PC-9 (cell line): ENCODE measurements around the gene BCKDHB. TPM values are rescaled to one million over a fixed set of nuclear protein-coding genes. Genes with fewer than 3 reads are reported as not detected.

Source experiments
- BruUV-seq: library from RNA; stranded (reverse); fragments of 400-500 nt; replicated peaks from 2 replicates; lab custom pipeline; 2021; lab: Mats Ljungman, UMichigan
- CTCF ChIA-PET: fragments of 300-600 bp; sonication (Branson Sonifier 250); formaldehyde crosslinking; loops from one replicate; lab custom pipeline; 2022; ENCODE audit warnings: antibody characterized with exemption; lab: Charles Lee
- POLR2A ChIA-PET: fragments of 300-600 bp; sonication (Branson Sonifier 250); formaldehyde crosslinking; loops from one replicate; lab custom pipeline; 2022; ENCODE audit warnings: antibody characterized with exemption; ENCODE audit not compliant: unreplicated experiment; lab: Charles Lee
- DNase-seq, 2 experiments: peaks; one replicate each; pipeline versions ENCODE4 v3.0.0 to v3.0.0-alpha.2; 2015 to 2022; ENCODE audit warnings: mixed read lengths in 1 of 2
- H2AFZ ChIP-seq: fragments of 200-600 bp; sonication (generic); 2 replicates; pipeline ENCODE4 v1.8.1; 2017; ENCODE audit warnings: antibody characterized with exemption
- H3F3A ChIP-seq: fragments of 200-600 bp; sonication (generic); 2 replicates; pipeline ENCODE4 v1.8.1; 2017; ENCODE audit warnings: antibody characterized with exemption, mild to moderate bottlenecking, low read depth; ENCODE audit not compliant: insufficient read depth
- H3K27ac ChIP-seq: fragments of 200-600 bp; sonication (generic); 2 replicates; pipeline ENCODE4 v1.6.1; 2016; ENCODE audit warnings: mixed run types
- H3K27me3 ChIP-seq: fragments of 200-600 bp; sonication (generic); 2 replicates; pipeline ENCODE4 v1.6.1; 2016; ENCODE audit warnings: low read depth, mixed run types; ENCODE audit not compliant: insufficient read depth
- H3K36me3 ChIP-seq: fragments of 200-600 bp; sonication (generic); 2 replicates; pipeline ENCODE4 v1.6.1; 2016; ENCODE audit warnings: low read depth, mixed run types
- H3K4me1 ChIP-seq: fragments of 200-600 bp; sonication (generic); replicated peaks from 2 replicates; pipeline ENCODE4 v1.6.1; 2016; ENCODE audit warnings: mixed run types; ENCODE audit not compliant: insufficient read depth
- H3K4me2 ChIP-seq: fragments of 200-600 bp; sonication (generic); 2 replicates; pipeline ENCODE4 v1.6.1; 2017; ENCODE audit warnings: mixed run types
- H3K4me3 ChIP-seq: fragments of 200-600 bp; sonication (generic); 2 replicates; pipeline ENCODE4 v1.6.1; 2016; ENCODE audit warnings: mixed run types
- H3K79me2 ChIP-seq: fragments of 200-600 bp; sonication (generic); 2 replicates; pipeline ENCODE4 v1.6.1; 2017; ENCODE audit warnings: low read depth, mixed run types
- H3K9me2 ChIP-seq: fragments of 200-600 bp; sonication (generic); 2 replicates; pipeline ENCODE4 v1.8.1; 2017; ENCODE audit warnings: mild to moderate bottlenecking; ENCODE audit not compliant: insufficient read depth
- H3K9me3 ChIP-seq: fragments of 200-600 bp; sonication (generic); 2 replicates; pipeline ENCODE4 v1.8.1; 2016; ENCODE audit warnings: low read depth; ENCODE audit not compliant: insufficient read depth
- H4K20me1 ChIP-seq: fragments of 200-600 bp; sonication (generic); 2 replicates; pipeline ENCODE4 v1.8.1; 2017; ENCODE audit not compliant: insufficient read depth
- EZH2 ChIP-seq: fragments of 200-600 bp; sonication (generic); IDR thresholded peaks from 2 replicates; pipeline ENCODE4 v1.8.0; 2017; ENCODE audit warnings: antibody characterized with exemption, low read depth
- intact Hi-C: fragments of 100-400 bp; cut with micrococcal nuclease; formaldehyde crosslinking; loops from one replicate; pipeline ENCODE4 v1.10.0; 2022; ENCODE audit not compliant: unreplicated experiment
- total RNA-seq: library from RNA; stranded (reverse); gene quantifications from 2 replicates; pipeline ENCODE4 v1.2.3, GENCODE V29; 2021
- TF ChIP-seq, protein P1 (sequence below): fragments of 200-600 bp; sonication (generic); conservative IDR thresholded peaks from 2 replicates; pipeline ENCODE4 v1.6.1; 2017; ENCODE audit warnings: mixed run types, antibody characterized with exemption, mild to moderate bottlenecking, moderate library complexity

The BCKDHB gene
- total RNA-seq, 1 experiment from 2014 or later = 29.7 TPM

DNA sequence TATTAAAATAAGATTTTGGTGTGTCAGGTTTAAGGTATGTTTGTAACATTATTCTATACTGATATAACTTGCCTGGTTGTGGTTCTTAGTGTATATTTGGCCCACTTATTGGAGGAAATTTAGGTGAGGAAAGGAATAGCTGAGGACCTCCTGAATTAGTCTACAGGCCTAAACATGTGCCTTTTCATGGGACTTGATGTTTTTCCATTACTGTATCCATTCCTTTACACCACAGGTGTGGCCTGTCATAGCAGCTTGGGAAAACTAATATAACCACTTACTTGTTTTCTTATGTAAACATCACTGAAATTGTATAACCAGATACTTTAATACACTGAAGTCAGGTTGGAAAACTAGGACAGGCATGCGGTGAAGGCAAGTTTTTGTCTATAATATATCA lies 27.6 kb downstream of the BCKDHB start:
- Histone ChIP-seq H3K9me3 (no peaks in the 10 kb centered on the region), H2AFZ (no peak overlapping the region), H3K4me3 (no peak overlapping the region), H3K36me3 (no peaks in the 10 kb centered on the region), H3K4me1 (no peaks in the 10 kb centered on the region), H3K27me3 (no peaks in the 10 kb centered on the region), H3K4me2 (no peak overlapping the region), H3K79me2 (no peaks in the 10 kb centered on the region), H4K20me1 (no peaks in the 10 kb centered on the region), H3F3A (no peaks in the 10 kb centered on the region), H3K27ac (no peak overlapping the region), H3K9me2 (no peaks in the 10 kb centered on the region)
- DNase-seq = no peak
- ChIA-PET POLR2A (no interaction called here), CTCF (no interaction called here)
- intact Hi-C loops = loop anchor here (10.0 kb wide), 1 partner anchor 1621 kb away; the partner anchor contains the start of gene TENT5A
- no peak for TF ChIP-seq EZH2
- TF ChIP-seq, protein P1, sequence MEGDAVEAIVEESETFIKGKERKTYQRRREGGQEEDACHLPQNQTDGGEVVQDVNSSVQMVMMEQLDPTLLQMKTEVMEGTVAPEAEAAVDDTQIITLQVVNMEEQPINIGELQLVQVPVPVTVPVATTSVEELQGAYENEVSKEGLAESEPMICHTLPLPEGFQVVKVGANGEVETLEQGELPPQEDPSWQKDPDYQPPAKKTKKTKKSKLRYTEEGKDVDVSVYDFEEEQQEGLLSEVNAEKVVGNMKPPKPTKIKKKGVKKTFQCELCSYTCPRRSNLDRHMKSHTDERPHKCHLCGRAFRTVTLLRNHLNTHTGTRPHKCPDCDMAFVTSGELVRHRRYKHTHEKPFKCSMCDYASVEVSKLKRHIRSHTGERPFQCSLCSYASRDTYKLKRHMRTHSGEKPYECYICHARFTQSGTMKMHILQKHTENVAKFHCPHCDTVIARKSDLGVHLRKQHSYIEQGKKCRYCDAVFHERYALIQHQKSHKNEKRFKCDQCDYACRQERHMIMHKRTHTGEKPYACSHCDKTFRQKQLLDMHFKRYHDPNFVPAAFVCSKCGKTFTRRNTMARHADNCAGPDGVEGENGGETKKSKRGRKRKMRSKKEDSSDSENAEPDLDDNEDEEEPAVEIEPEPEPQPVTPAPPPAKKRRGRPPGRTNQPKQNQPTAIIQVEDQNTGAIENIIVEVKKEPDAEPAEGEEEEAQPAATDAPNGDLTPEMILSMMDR = no peak
- BruUV-seq = no TSS peak

DNA sequence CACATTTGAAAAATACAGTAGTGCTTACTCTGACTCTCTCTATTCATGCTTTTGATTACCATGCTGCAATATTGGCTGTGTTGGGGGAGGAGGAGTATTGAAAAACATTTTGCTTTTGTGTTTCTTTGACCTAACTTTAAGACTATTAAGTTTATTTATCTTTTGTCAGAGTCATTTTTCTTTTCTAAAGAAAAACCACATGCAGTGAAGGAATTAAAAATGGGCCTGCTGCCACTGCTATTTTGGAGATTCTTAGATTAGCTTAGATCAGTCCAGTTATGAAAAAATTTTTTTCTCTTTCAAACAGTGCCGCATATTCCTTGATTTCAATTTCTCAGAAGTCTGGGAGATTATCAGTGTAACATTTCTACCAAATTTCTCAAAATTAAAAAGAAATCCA lies 36.1 kb downstream of the BCKDHB start:
- peaks cover 10% of the 10 kb centered on the region for H3F3A ChIP-seq
- no peak overlapping the region for H3K4me3 ChIP-seq
- no peaks in the 10 kb centered on the region for H3K27me3 ChIP-seq
- H3K79me2 ChIP-seq = no peaks in the 10 kb centered on the region
- no TSS peak for BruUV-seq
- TF ChIP-seq, protein P1 = no peak
- no peak for TF ChIP-seq EZH2
- H3K4me1 ChIP-seq = peaks cover 19% of the 10 kb centered on the region
- DNase-seq = no peak
- ChIA-PET POLR2A (no interaction called here), CTCF (no interaction called here)
- no peaks in the 10 kb centered on the region for H3K36me3 ChIP-seq
- H2AFZ ChIP-seq = no peak overlapping the region
- no peaks in the 10 kb centered on the region for H3K9me3 ChIP-seq
- H4K20me1 ChIP-seq = no peaks in the 10 kb centered on the region
- H3K27ac ChIP-seq = 0 out of 2 replicates have a peak overlapping the region, but pooled peaks have one; percentile 47
- H3K9me2 ChIP-seq = no peaks in the 10 kb centered on the region
- H3K4me2 ChIP-seq = no peak overlapping the region
- intact Hi-C loops = loop anchor here (2.0 to 5.0 kb wide), 2 partner anchors 14 to 70 kb away; no protein-coding TSS in a partner anchor

DNA sequence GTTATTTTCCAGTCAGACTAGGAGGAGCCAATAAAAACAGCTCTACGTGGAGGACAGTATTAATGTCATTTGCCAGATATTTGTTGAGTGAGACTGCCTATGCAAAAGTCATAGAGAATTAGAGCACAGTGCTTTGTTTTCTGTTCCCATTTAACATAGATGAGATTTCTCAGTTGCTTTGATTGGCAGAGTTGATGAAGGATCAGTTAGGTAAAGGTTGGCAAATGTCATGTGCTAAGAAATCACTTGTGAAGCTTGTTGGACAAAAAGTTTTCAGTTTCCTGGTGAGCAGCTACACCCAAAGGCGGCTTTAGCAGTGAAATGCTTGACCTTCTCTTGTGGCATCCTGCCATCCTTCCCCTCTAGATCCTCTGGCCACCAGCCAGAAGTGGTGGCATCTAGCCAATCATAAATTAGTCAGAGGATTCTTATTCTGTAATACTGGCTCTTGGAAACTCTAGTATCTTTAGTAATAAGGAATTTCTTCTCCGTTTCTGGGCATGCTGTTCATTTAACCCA lies 37.0 kb downstream of the BCKDHB start:
- Histone ChIP-seq H3K4me1 (peaks cover 19% of the 10 kb centered on the region), H3F3A (peaks cover 10% of the 10 kb centered on the region), H3K79me2 (no peaks in the 10 kb centered on the region), H4K20me1 (no peaks in the 10 kb centered on the region), H3K36me3 (no peaks in the 10 kb centered on the region), H3K4me2 (0 out of 2 replicates have a peak overlapping the region, but pooled peaks have one; percentile 18), H3K4me3 (no peak overlapping the region), H3K27me3 (no peaks in the 10 kb centered on the region), H3K9me3 (no peaks in the 10 kb centered on the region), H3K27ac (peak overlapping the region; percentile 47), H2AFZ (no peak overlapping the region), H3K9me2 (no peaks in the 10 kb centered on the region)
- intact Hi-C loops = loop anchor here (1.0 to 5.0 kb wide), 3 partner anchors 15 to 69 kb away; partner anchors contain the start of gene BCKDHB
- DNase-seq = peak; percentile 82 to 88
- ChIA-PET POLR2A (interaction anchor here (0.6 to 0.7 kb wide), 3 partner anchors 28 to 55 kb away, joined by 3 to 4 read pairs (median 4); no protein-coding TSS in a partner anchor), CTCF (no interaction called here)
- no TSS peak for BruUV-seq
- no peak for TF ChIP-seq EZH2
- TF ChIP-seq, protein P1 = no peak
